ENCODE results near the gene COL4A1.

GRCh38 chr13:110271313-110271712, 35.6 kb downstream of the COL4A1 start:
- TF ChIP-seq CTCF (IDR thresholded peaks at IDR 0.05; ENCODE audit: insufficient read depth, low read depth, low read length) (no peak), EZH2 (IDR thresholded peaks at IDR 0.05; ENCODE audit: insufficient read depth, low read length) (no peak)
